Hippocampal formation (tissue), 2 donors: Measurements from ENCODE around the gene TNN.
"Not testable (repeated sequence)": the region's sequence is repeated elsewhere in the genome, so short reads cannot be mapped to it uniquely, and the experiment has no call there.

Source experiments
- DNase-seq, 2 donors: peaks; one replicate each; lab custom pipeline; 2025; lab: John Stamatoyannopoulos, UW

TNN gene

GRCh38 chr1:175070818-175071217, 3.2 kb downstream of the TNN start:
- DNase-seq, result no peak

GRCh38 chr1:175071276-175071943, 3.8 kb downstream of the TNN start:
- no peak for DNase-seq

- peak; percentile 6 to 10 for DNase-seq
These were observed 4.7 kb downstream of the TNN start for GRCh38 chr1:175072099-175072951.

- no peak for DNase-seq
These were observed 5.4 kb downstream of the TNN start for GRCh38 chr1:175073061-175073460.

GRCh38 chr1:175073633-175074032, 6.0 kb downstream of the TNN start:
- DNase-seq, result no peak

GRCh38 chr1:175075572-175076568, 8.2 kb downstream of the TNN start:
- no peak for DNase-seq

GRCh38 chr1:175077356-175078030, 9.9 kb downstream of the TNN start:
- DNase-seq, result no peak

GRCh38 chr1:175078629-175079028, 11.0 kb downstream of the TNN start:
- DNase-seq, result no peak

- no peak for DNase-seq
These were observed 11.7 kb downstream of the TNN start for GRCh38 chr1:175079338-175079737.

- DNase-seq, result no peak
These were observed 12.4 kb downstream of the TNN start for GRCh38 chr1:175080030-175080429.

- no peak for DNase-seq
These were observed 14.3 kb downstream of the TNN start for GRCh38 chr1:175081983-175082382.

GRCh38 chr1:175088525-175088951, 20.9 kb downstream of the TNN start:
- no peak for DNase-seq

GRCh38 chr1:175089136-175089718, 21.6 kb downstream of the TNN start:
- DNase-seq, result no peak

GRCh38 chr1:175090780-175091179, 23.1 kb downstream of the TNN start:
- DNase-seq, result no peak

GRCh38 chr1:175094626-175095025, 27.0 kb downstream of the TNN start:
- no peak for DNase-seq

GRCh38 chr1:175095069-175095468, 27.4 kb downstream of the TNN start:
- DNase-seq, result no peak

- DNase-seq, result no peak
These were observed 28.5 kb downstream of the TNN start for GRCh38 chr1:175095978-175096607.

GRCh38 chr1:175097361-175097760, 29.7 kb downstream of the TNN start:
- no peak for DNase-seq

GRCh38 chr1:175099916-175100315, 32.3 kb downstream of the TNN start:
- DNase-seq, result no peak

GRCh38 chr1:175102166-175102565, 34.5 kb downstream of the TNN start:
- DNase-seq, result not testable (repeated sequence)

- not testable (repeated sequence) for DNase-seq
These were observed 38.9 kb downstream of the TNN start for GRCh38 chr1:175106536-175106935.
